Activated CD8-positive, alpha-beta memory T cell treated with anti-CD3 and anti-CD28 coated beads, Interleukin-2, amount 50 U/mL, for 4 hours (primary cell): ENCODE results near the gene LGR4.

Experiments used
- DNase-seq: peaks from one replicate; pipeline ENCODE4 v3.0.0-alpha.2; 2020

The LGR4 gene

DNA sequence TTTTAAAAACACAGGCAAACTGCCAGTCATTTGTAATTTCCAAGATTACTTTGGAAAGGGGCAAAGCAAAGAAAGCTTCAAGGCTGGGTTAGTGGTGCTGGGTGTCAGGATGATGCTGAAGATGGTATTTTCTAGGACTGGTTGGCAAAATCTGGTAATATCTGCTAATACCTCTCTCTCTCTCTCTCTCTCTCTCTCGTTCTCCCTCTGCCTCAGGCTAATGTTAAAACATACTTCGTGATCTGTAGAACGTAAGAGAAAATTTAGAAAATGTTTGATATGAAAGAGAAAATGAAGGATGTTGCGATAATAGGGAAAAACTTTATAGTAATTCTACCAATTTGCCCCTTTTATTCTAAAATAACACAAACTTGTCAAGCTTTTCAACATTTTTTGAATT, 9.4 kb upstream of the LGR4 start:
- DNase-seq: no peak

DNA sequence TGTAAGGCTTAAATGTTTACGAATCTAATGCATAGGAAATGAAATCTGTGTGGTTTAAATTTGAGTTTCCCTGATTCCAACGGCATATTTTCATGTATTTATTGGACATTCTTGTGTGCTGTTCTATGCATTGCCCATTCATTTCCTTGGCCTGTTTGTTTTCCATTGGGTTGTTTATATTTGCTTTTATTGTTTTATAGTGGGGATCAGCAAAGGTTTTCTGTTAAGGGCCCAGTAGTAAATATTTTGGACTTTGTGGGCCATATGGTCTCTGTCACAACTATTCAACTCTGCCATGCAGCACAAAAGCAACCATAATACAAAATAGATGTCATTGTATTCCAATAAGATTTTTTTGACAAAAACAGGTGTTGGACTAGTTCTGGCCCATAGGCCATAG, 5.2 kb upstream of the LGR4 start:
- no peak for DNase-seq

DNA sequence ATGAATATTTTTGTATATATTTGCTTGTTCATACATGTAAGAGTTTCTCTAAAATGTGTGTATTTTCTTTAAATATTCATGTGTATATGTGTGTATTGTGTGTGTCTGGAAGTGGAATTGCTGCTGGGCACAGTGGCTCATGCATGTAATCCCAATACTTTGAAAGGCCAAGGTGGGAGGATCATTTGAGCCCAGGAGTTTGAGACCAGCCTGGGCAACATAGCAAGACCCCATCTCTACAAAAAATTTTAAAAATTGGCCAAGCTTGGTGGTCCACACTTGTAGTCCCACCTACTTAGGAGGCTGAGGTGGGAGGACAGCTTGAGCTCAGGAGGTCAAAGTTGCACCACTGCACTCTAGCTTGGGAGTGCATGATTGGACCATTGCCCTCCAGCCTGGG, 4.7 kb upstream of the LGR4 start:
- DNase-seq: no peak

DNA sequence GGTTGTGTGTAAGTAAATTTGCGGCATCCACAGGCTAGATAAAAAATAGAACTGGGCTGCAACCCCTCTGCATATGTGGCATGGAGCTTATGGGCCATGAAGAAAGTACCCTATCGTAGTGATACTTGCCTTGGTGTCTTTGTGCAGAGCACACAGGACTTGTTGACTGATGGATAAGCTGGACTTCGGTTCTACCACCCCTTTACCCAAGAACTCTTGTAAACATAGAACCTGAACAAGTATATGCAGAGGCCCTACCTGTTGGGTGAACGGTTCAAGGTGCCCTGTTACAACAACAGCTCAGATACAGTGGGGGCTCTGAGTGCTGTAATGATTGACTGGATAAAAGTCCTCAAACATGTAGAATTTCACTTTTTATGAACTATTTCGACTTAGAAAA, 3.0 kb upstream of the LGR4 start:
- DNase-seq: no peak

DNA sequence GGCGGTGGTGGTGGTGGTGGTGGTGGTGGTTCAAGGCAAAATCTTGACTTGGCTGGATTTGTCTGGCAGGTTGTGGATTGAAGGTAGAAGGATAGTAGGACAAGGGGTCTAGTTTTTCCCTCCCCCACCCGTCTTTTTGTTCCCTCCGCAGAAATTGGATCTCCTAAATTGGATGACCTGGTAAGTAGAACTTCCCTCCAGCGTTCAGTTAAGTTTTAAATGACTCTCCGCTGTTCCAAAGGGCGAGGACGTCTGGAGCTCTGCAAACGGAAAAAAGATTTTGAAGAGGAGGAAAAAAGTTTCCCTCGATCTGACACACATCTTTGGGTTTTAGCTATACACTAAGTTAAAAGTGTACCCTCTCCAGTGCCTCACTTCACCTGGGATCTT, 422 bp upstream of the LGR4 start:
- DNase-seq: no peak

DNA sequence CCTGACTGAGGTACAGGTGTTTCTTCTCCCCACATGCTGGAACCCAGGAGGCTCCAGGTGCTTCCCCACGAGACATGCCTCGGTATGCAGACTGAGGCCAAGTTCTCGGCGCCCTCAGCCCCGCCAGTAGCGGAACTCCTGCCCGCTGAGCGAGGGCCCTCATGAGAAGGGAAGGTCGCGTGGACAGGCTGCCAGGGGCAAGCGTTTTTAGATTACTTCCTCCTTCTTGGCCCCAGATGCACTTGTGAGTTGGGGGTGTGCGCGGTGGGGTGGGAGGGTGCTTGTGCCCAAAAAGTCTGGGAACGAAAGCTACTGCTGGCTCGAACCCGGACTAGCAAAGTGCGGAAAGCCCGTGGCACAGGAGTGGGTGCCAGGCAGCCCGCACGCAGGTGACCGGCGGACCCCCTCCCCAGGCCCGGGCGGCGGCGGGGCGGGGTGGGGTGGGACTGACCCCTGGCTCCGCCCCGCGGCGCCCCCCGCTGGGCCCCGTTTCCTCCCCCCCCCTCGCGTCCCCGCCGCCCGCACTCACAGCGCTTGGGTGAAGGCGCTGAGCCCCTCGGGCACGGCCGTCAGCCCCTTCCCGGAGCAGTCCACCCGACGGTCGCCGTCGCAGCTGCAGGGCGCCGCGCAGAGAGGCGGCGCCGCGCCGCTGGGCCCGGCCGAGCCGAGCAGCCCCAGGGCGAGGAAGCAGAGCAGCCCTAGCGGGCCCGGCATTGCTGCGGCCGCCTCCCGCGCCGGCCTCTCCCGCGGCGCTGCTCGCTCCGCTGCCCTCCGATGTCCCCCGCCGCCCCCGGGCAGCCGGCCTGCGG, 797 bp downstream of the LGR4 start:
- DNase-seq: peak; percentile 21

DNA sequence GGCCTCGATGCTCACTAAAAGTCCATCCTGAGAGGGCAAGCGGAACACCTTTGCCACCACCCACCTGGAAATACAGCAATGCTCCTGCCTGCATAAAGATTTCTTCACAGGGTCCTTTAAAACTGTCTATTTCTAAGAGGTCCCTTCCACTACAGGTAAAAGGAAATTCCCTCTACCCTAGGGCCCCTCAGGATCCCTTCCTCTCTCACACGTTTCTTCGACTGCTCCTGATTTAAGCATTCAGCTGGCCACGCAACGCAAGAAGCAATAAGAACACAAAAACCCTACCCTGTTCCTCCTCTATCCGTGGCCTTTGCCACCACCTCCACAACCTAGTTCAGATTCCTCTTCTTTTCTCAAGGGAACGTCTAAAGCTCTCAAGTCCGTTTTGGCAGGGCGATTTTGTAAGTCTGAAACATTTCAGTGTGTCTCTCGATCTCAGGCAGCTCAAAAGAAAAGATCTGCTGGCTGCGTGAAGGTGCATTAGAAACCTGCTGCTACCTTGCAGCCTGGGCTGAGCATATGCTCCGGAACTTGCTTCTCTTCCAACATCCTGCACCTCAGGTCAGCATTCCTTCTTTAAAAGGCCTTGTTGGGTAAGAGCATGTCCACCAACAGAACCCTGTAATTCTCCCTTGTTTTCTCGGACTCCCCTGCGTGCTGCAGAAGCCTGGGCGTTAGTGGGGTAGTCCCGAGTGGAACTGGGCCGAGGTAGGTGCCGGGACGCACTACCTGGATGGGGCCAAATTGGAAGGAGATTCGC, 1.6 kb downstream of the LGR4 start:
- DNase-seq: no peak

DNA sequence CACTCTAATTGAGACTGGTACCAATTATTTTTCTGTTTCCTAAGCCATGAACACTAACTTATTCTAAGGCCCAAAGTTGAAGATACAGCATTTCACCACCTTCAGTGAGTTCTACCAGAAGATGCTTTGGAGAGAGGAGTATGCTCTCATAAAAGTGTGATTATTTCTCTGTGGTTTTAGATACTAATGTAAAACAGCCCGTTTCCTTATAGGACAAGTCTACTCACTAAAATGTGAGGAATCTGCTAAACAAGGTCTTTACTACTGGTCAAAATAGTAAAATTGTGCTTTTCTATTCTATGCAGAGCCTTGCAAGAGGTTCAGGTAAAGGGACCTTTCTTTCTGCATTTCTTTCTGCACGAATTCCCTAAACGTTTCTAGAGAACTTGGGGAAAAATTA, 2.4 kb downstream of the LGR4 start:
- no peak for DNase-seq

DNA sequence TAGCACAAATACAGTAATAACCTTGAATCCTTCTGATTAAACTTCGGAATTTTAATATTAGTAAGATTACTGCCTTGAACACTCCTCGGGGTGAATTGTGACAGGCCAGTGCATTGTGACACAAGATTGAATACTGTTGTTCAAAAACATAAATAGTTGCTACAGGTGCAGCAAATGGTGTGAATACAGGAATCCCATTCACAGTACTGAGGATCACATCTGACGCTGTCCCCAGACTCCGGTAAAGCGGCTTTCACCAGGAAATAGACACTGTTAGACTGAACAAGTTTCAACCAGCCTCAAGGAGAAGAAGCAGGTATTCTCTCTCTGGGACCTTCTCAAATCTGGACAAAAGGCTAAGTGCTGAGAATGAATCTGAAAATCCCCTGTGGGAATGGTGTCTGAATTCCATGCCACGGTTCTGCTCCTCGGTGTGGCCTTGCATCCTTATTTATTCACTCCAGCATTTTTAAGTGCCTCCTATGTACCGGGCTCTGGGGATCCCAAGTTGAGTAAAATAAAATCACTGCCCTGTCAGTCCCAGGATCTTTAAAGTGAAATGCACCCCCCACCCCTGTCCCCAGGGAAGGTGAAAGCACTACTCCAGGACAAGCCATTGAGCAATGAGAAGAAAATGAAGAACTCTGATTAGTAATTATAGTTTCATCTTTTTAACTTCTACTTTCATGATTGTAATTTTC, 3.4 kb downstream of the LGR4 start:
- no peak for DNase-seq

DNA sequence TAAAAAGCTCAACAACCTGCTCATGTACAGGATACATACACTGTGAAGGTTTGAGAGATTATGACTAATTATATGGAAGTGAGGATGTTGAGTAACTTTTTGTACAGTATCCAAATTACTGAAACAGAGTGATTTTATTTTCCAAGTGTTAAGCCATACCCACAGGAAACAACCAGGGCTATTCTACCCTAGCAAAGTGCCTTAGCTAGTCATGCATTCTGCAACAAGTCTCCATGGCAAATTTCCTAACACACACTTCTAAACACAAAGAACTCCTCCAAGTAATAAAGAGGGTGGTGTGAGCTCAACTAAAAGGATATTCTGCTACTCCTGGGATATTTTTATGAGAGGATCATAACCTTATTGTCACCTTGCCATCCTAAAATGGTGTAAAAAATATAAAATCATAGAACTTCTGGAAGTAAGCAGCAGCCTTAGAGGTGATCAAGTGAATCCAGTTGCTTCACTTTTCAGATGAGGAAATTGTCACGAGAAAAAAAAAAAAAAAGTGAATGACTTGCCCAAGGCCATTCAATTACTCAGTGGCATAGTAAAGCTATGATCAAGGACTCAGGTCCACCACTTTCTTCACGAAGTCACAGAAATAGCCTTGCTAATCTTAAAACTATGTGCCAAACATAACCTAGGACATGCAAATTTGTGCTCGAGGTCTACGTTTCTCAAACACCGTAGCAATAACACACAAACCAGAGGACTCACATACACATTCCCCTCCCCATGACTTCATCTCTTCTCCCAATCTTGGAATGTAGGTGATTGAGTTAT, 4.2 kb downstream of the LGR4 start:
- no peak for DNase-seq

DNA sequence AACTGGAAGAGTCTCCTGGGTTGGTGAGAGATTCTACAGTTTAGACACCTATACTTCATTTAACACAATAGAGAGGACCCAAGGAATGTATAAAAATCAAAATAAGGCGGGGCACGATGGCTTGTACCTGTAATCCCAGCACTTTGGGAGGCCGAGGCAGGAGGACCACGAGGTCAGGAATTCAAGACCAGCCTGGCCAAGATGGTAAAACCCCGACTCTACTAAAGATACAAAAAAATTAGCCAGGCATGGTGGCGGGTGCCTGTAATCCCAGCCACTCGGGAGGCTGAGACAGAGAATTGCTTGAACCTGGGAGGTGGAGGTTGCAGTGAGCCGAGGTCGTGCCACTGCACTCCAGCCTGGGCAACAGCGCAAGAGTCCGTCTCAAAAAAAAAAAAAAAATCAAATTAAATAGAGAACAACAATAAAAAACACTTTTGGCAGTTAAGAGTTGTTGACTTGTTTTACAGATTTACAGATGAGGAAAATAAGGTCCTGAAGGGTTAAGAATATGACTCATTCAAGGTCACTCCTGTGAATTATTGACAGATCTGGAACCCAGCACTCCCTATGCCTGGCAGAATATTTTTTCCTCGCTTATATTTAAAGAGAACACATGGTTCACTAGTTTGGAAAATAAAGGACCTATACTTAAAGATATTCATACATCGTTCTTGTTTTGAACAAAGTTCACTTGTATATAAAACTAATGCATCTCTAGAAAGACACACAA, 5.2 kb downstream of the LGR4 start:
- no peak for DNase-seq

DNA sequence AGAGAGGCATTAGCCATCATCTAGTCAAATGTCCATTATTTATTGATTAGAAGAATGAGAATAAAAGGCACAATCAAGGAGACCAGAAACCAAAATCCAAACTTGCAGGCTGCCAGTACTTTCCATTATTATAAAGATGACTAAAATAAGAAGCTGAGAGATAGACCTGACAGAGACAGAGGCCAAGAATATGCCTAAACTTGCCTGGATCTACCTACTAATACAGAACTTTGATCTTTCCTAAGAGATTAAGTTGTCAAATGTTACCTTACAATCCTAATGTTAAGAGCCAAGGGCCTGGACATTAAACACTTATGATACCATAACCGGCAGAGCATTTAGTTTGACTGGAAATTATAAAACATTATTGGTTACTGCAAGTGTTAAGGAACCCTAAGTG, 6.2 kb downstream of the LGR4 start:
- no peak for DNase-seq

DNA sequence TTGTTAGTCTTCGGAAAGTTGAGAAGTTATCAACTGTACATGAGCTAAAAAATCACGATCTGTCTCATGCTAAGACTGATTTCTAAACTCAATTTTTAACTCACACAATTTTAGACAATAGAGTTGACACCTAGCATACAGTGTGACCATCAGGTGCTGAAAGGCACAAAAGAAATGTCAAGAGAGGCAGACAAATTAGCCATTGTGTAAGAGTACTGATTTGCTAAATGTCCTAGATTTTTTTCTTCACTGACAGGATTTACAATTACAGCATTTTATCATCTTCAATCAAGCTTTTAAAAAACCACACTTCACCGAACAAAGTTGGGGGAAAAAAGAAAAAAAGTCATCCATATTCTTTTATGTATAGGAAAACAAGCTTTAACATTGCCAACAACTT, 7.0 kb downstream of the LGR4 start:
- no peak for DNase-seq

DNA sequence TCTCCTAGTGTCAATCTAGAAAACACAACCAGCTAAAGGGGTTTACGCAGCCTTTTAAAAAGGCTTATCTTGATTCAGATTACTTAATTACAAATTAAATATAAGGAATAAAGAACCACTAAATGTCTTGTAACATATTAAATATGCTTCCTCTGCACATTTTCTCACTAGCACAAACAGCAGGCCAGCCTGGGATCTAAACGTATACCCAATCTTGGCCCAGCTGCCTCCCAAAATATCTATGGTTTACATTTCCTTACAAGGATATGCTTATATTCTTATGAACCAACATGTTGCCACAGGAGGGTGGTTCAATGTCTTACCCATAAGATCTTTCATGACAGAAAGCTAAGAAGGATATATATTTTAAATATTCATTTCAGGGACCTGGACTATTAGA, 7.7 kb downstream of the LGR4 start:
- no peak for DNase-seq

DNA sequence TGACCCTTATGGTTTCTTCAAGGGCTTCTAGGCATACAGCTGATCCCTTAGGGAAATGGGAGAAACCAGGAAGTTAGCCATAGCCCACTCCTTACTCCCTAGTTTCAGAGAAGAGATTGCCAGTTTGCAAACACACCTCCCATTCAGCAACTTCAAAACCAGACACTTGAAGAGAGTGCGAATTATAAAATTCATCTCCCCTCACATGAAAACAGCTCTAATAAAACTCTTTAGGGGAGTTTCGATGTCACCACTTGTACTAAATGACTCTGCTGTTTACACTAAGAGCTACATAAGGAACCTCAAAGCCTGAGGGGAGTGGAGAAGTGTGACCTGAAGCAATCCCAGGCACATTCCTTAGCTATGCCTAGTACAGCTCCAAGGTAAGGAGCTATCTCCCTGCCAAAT, 8.3 kb downstream of the LGR4 start:
- no peak for DNase-seq

DNA sequence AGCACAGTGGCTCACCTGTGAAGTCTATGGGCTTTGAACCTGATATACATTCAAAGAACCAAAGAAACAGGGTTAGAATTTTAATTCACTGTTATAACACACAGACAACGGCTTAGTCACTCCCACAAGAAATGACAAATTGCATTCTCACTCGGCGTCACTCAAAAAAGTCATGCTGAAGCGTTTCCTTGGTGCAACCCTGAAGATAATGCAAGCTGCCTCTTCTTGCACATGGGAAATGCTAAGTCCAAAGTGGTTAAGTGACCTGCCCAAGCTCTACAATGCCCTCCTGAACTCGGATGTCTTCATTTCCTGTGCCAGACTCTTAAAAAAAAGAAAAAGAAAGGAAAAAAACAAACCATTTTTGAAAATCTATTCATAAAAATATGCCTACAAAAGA, 10.0 kb downstream of the LGR4 start:
- DNase-seq: no peak

DNA sequence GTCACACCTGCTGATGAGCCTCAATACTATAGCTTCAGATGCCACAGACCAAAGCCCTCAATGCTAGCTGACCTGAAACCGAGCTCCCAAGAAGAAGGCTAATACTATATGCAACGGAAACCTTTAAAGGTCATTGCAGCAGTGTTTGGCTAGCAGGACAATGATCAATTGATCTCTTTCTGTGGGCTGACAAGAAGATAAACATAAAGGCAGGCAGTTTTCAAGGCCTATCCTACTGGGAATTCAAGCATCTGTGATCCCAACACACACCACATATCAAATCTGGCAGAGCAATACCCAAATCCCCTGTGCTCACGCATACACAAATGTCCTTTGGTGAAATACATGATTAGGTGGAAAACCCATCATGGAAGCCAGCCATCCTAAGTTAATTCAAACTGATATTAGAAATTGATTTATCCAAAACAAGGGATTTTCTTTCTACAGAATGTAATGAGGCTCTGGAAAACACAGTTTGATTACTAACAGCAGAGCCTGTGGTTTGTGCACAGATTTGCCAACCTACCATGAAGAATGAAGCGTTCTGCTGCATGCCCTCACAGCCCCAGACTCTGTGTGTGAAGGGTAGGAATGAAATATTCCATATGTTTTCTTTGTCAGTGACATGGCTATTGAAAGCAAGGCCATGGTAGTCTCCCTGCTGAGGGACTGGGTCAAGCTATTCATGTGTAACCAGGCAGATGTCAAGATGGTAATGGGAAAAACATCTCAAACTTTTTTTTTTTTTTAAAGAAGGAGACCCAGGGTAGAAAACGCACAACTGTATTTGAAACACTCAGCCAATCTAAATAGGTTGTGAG, 12.2 kb downstream of the LGR4 start:
- DNase-seq: no peak

DNA sequence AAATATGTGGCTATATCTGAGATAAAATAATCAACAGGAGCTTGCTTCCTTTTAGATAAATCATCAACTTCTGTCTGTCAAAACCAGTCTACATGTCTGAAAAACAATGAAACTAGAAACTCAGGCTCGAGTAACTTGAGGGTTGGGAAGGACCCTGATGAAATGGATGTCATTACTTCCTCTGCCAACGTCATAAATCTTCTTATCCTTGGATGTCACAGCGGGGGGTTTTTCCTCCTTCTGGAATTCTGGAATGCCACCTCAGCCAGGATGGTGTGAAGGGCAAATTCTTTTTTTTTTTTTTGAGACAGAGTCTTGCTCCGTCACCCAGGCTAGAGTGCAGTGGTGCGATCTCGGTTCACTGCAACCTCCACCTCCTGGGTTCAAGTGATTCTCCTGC, 13.4 kb downstream of the LGR4 start:
- DNase-seq: no peak

DNA sequence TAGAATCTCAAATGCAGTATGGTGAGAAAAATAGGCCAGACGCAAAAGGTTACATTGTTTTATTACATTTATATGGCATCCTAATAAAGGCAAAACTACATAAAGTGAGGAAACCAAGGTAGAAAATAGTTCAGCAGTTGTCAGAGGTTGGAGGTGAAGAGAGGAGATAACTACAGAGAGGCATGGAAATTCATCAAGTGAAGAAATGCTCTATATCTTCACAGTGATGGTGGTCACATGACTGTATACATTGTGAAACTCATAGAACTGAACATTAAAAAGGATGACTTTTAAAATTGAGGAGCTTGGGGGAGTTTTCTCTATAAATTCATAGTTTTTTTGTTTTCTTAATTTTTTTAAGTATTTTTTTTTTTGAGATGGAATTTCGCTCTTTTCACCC, 14.4 kb downstream of the LGR4 start:
- no peak for DNase-seq

DNA sequence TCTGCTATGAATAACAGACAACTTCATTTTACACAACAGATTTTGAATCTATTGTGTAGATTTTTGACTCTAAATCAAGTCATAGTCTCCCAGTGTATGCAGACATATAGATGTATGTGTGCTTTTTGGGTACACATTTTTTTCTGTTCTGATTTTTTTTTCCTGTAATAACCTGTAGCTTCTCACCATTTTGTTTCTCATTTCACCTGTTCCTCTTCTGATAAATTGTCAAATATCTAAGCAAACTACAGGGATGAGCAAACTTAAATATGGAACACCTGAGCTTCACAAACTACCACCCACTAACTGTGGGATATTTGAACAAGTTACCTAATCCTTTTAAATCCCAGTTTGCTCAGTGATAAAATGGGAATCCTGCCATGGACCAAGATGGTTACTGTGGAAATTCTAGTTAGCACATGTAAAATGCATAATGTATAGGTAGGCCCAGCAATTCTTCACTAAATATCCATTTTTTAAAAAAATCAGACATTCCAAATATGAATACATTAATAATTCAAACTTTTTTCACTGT, 15.7 kb downstream of the LGR4 start:
- no peak for DNase-seq

DNA sequence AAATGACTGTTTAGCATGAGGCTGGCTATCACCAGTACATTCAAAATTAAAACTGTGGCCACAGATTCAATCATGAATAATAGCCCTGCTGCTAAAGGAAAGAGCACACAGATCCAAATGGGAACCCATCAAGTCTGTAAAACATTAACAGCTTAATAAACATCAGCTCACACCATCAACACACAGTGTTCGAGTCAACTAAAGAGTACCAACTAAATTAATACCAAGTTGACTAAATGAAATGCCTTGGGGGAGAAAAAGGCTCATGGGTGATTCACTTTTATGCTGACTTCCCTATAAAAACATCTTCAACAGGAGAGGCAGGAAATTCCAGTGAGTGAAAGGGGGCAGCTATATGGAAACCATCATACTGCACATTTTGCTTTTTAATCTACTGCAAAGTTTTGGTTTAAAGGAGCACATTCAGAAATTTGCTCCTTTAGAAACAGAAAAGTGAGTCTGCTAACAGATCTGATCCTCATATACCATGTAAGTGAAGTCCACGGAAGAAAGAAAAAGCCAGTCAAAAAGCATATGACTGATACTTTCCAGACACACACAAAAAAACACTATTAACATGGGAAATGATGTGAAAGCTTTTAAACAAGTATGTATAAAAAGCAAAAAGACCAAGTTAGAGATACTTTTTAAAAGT, 16.3 kb downstream of the LGR4 start:
- DNase-seq: no peak
